ENCODE results near the gene MRPL24. TPM values are rescaled to one million over a fixed set of nuclear protein-coding genes. Genes with fewer than 3 reads are reported as not detected.

The MRPL24 gene
- total and polyA plus RNA-seq, 2 of the 13 experiments (the other 11 are each of a cell fraction or from before 2014, with no cell fraction given), result 38.1 to 42.9 TPM

- no peak for TF ChIP-seq ZNF18 (CRISPR knock-in tag; IDR thresholded peaks at IDR 0.05; ENCODE audit: insufficient replicate concordance)
- peak; percentile 37; the same call in 1 of the 2 replicates for TF ChIP-seq KLF11 (CRISPR knock-in tag; IDR thresholded peaks at IDR 0.05)
- TF ChIP-seq CERS6 (CRISPR knock-in tag; IDR thresholded peaks at IDR 0.05), result no peak
- peak; percentile 31; the same call in 1 of the 2 replicates for TF ChIP-seq DDIT3 (CRISPR knock-in tag; IDR thresholded peaks at IDR 0.05)
- TF ChIP-seq ZNF317 (CRISPR knock-in tag; IDR thresholded peaks at IDR 0.05), result no peak
- peak; percentile 13; the same call in 1 of the 2 replicates for TF ChIP-seq TGIF2 (CRISPR knock-in tag; IDR thresholded peaks at IDR 0.05)
- TF ChIP-seq PATZ1 (CRISPR knock-in tag; IDR thresholded peaks at IDR 0.05), result peak; percentile 14; the same call in 1 of the 2 replicates
- TF ChIP-seq ZNF704 (CRISPR knock-in tag; IDR thresholded peaks at IDR 0.05; ENCODE audit: borderline replicate concordance), result no peak
- TF ChIP-seq PLSCR1 (CRISPR knock-in tag; IDR thresholded peaks at IDR 0.05; ENCODE audit: borderline replicate concordance), result no peak
- TF ChIP-seq HINFP (CRISPR knock-in tag; IDR thresholded peaks at IDR 0.05; ENCODE audit: low read depth), result no peak
- TF ChIP-seq ZFP41 (CRISPR knock-in tag; IDR thresholded peaks at IDR 0.05; ENCODE audit: borderline replicate concordance), result 0 out of 2 replicates have a peak, but pooled peaks have one; percentile 44
- TF ChIP-seq MEIS2 (CRISPR knock-in tag; IDR thresholded peaks at IDR 0.05), result no peak
- TF ChIP-seq POLR2G (IDR thresholded peaks at IDR 0.05; ENCODE audit: low read depth, low read length), result peak; percentile 73
- no peak for TF ChIP-seq ZNF30 (CRISPR knock-in tag; IDR thresholded peaks at IDR 0.05)
- no peak for TF ChIP-seq RXRA (CRISPR knock-in tag; IDR thresholded peaks at IDR 0.05)
- TF ChIP-seq HNRNPLL (IDR thresholded peaks at IDR 0.05; ENCODE audit: low read depth, low read length, poor library complexity, severe bottlenecking), result peak; percentile 86
- no peak for TF ChIP-seq HIC2 (CRISPR knock-in tag; IDR thresholded peaks at IDR 0.05; ENCODE audit: low read depth)
Observed at GRCh38 chr1:156767101-156767878, 26.4 kb upstream of the MRPL24 start, which contains the start of gene PRCC (continued).

Measured in HepG2 (cell line).